GM10847 (cell line): ENCODE results near the gene DTNB.

Experiments
- POLR2A ChIP-seq: IDR thresholded peaks from 2 replicates; pipeline ENCODE4 v1.6.1; 2011; ENCODE audit not compliant: insufficient read length; ENCODE audit errors: extremely low read depth

Gene DTNB

GRCh38 chr2:25446122-25446521, 227.3 kb downstream of the DTNB start:
- TF ChIP-seq POLR2A: no peak

- no peak for TF ChIP-seq POLR2A
Measured at GRCh38 chr2:25445464-25445863, 227.9 kb downstream of the DTNB start.

- TF ChIP-seq POLR2A: no peak
Measured at GRCh38 chr2:25444608-25445270, 228.6 kb downstream of the DTNB start.

GRCh38 chr2:25443766-25444165, 229.6 kb downstream of the DTNB start:
- no peak for TF ChIP-seq POLR2A

GRCh38 chr2:25441353-25441752, 232.0 kb downstream of the DTNB start:
- no peak for TF ChIP-seq POLR2A

- TF ChIP-seq POLR2A: no peak
Measured at GRCh38 chr2:25438793-25439192, 234.6 kb downstream of the DTNB start.

GRCh38 chr2:25437881-25438662, 235.3 kb downstream of the DTNB start:
- no peak for TF ChIP-seq POLR2A

GRCh38 chr2:25435421-25435820, 238.0 kb downstream of the DTNB start:
- no peak for TF ChIP-seq POLR2A

- TF ChIP-seq POLR2A: no peak
Measured at GRCh38 chr2:25431604-25432003, 241.8 kb downstream of the DTNB start.

- TF ChIP-seq POLR2A: no peak
Measured at GRCh38 chr2:25430556-25430955, 242.8 kb downstream of the DTNB start.

- no peak for TF ChIP-seq POLR2A
Measured at GRCh38 chr2:25426326-25426725, 247.1 kb downstream of the DTNB start.

GRCh38 chr2:25424426-25425028, 248.8 kb downstream of the DTNB start:
- TF ChIP-seq POLR2A: no peak

GRCh38 chr2:25421820-25422411, 251.5 kb downstream of the DTNB start:
- TF ChIP-seq POLR2A: peak; percentile 60

GRCh38 chr2:25421289-25421688, 252.1 kb downstream of the DTNB start:
- no peak for TF ChIP-seq POLR2A

GRCh38 chr2:25420820-25421237, 252.5 kb downstream of the DTNB start:
- no peak for TF ChIP-seq POLR2A
